Tibial nerve (tissue), 4 donors: Measurements from ENCODE around the gene CTNNA3. TPM values are rescaled to one million over a fixed set of nuclear protein-coding genes. Genes with fewer than 3 reads are reported as not detected.

Experiments used
- DNase-seq, 2 donors: peaks; one replicate each; pipeline ENCODE4 v3.0.0-alpha.2; 2019; ENCODE audit warnings: low spot score in 2 of 2
- H3K27ac ChIP-seq, 4 donors: fragments of 200-600 bp; sonication (generic) in 3 of 4; one replicate each; pipeline ENCODE4 v1.5.1; 2017 to 2019; ENCODE audit warnings: mild to moderate bottlenecking in 1 of 4
- H3K27me3 ChIP-seq, 2 donors: fragments of 200-600 bp; sonication (generic) in 1 of 2; one replicate each; pipeline versions ENCODE4 v1.5.1 to v1.6.0; 2017 to 2019
- H3K36me3 ChIP-seq, 3 donors: fragments of 200-600 bp; sonication (generic); one replicate each; pipeline ENCODE4 v1.5.1; 2018 to 2019
- H3K4me1 ChIP-seq, 4 donors: fragments of 200-600 bp; sonication (generic) in 3 of 4; one replicate each; pipeline ENCODE4 v1.5.1; 2017 to 2019
- H3K4me3 ChIP-seq, 4 donors: fragments of 200-600 bp; sonication (generic) in 3 of 4; one replicate each; pipeline ENCODE4 v1.5.1; 2017 to 2019; ENCODE audit warnings: mild to moderate bottlenecking in 1 of 4, moderate library complexity in 1 of 4
- H3K9me3 ChIP-seq, 4 donors: fragments of 200-600 bp; sonication (generic) in 3 of 4; one replicate each; pipeline ENCODE4 v1.5.1; 2017 to 2019
- CTCF ChIP-seq, 5 experiments: fragments of 200-600 bp in 3 of 5; fragments of 450-650 bp in 2 of 5; sonication (generic) in 3 of 5; IDR thresholded peaks; one replicate each; pipeline ENCODE4 v1.5.1; 2016 to 2019; ENCODE audit warnings: antibody characterized with exemption in 5 of 5, mild to moderate bottlenecking in 3 of 5, moderate library complexity in 2 of 5
- EP300 ChIP-seq, 2 donors: sonication (generic); formaldehyde crosslinking; IDR thresholded peaks; one replicate each; pipeline ENCODE4 v1.6.1; 2017; ENCODE audit warnings: antibody characterized with exemption in 2 of 2, mild to moderate bottlenecking in 1 of 2
- POLR2A ChIP-seq, 2 donors: fragments of 450-650 bp; IDR thresholded peaks; one replicate each; pipeline ENCODE4 v1.6.1; 2017; ENCODE audit warnings: antibody characterized with exemption in 2 of 2, mild to moderate bottlenecking in 2 of 2, moderate library complexity in 2 of 2
- WGBS, 2 donors: methylation state at CpG; one replicate each; pipeline ENCODE4 v1.1.5; 2018; 5-methylcytosine and 5-hydroxymethylcytosine counted together
- small RNA-seq: library from RNA; depleted of rRNA; stranded (forward); fragments of <200 nt; gene quantifications from one replicate; pipeline ENCODE3, GENCODE V24; 2016
- total RNA-seq, 4 donors: library from RNA; depleted of rRNA; stranded (reverse); fragments of >200 nt; gene quantifications; one replicate each; pipeline ENCODE4 v1.1.0, GENCODE V29; 2016

Gene CTNNA3
- total RNA-seq, 4 donors from 2014 or later = 15.9 to 36.1 (median 23.1) TPM

DNA sequence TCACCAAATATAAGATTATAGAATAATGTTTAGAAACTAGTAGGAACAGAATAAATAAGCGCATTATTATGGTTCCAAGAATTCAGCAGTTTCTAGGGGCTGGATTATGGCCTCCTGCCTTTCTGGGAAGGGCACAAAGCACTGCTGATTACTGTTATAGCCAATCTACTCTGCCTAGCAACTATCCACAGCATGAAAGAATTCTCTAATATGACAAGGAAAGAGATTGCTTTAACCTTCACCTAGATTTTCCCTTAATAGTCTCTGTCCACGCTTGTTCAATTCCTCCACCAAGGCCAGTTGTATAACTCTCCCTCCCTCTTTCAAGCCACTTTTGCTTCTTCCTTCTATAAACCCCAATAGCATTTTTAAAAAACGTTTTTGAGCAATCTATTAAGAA, 1803.7 kb downstream of the CTNNA3 start:
- Histone ChIP-seq H3K27ac (no peak overlapping the region), H3K4me3 (no peak overlapping the region), H3K27me3 (no peaks in the 10 kb centered on the region), H3K36me3 (no peaks in the 10 kb centered on the region), H3K9me3 (no peaks in the 10 kb centered on the region), H3K4me1 (no peaks in the 10 kb centered on the region)
- DNase-seq = no peak
- no peak for TF ChIP-seq EP300 (IDR thresholded peaks at IDR 0.05)
- no peak for TF ChIP-seq POLR2A (IDR thresholded peaks at IDR 0.05)
- TF ChIP-seq CTCF (IDR thresholded peaks at IDR 0.05) = no peak
- WGBS, 2 donors = 71 to 75% methylated on average over 3 of the region's 3 CpGs

DNA sequence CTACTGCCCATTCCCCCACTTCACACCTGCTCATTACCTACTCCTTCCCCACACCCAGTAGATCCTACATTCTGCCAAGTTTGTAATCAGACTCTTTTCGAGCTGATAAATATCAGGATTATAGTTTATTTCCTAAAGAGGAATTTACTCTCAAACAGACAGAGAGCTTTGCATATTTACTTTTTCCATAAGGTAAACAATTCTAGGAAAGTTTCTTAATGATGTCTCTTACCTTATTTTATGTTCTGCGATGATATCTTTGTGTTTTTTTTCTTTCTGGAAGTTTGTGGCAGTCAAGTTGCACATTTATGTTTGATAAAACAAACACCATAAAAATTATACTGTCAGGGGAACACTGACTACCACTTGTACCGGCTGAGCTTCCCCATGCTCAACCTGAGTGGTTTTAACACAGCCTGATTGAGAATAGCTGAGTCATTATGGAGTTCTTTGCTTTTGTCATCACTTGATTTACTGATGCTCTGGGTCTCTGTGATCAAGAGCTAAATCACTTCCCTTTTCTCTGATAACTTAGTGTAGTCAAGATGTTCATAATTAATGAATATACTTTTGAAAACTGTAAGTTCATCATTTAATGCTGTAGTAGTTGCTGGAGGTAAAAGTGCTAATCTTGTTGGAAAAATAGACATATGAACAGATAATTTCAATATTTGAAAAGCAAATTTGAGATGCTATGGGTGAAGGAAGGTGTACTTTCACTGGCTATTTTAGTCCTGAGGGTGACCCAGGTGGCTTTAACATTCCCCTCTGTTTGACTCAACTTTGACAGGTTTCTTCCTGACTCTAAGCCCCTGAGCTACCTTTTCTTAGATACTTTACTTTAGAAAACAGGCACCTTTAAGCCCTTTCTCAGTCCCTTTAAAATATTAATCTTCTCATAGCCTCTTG, 1804.7 kb downstream of the CTNNA3 start:
- H3K4me1 ChIP-seq = no peaks in the 10 kb centered on the region
- DNase-seq = no peak
- no peaks in the 10 kb centered on the region for H3K27me3 ChIP-seq
- no peak overlapping the region for H3K27ac ChIP-seq
- 62 to 64% methylated on average over 3 of the region's 3 CpGs for WGBS, 2 donors
- peaks cover 0 to 9% (median 0%) of the 10 kb centered on the region in 4 donors for H3K9me3 ChIP-seq
- H3K4me3 ChIP-seq = no peak overlapping the region
- TF ChIP-seq POLR2A (IDR thresholded peaks at IDR 0.05) (no peak), EP300 (IDR thresholded peaks at IDR 0.05) (no peak), CTCF (IDR thresholded peaks at IDR 0.05) (no peak)
- H3K36me3 ChIP-seq = no peaks in the 10 kb centered on the region

DNA sequence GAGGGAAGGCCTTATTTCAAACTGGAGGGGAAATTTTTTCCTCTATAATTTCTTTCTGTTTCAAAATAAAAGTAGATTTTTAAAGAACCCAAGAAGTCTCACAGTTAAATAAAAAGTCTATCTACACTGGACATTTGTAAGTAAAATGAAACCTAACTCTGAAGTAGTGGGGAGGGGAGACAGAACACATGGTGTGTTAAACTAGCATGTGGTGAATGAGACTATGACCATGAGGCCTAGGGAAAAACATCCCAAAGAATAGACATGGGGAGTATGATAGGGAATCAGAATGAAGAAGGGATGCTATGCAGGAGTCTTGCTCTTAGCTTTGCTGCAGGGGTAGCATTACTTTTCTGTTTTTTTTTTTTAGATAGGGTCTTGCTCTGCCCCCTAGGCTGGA, 1831.5 kb downstream of the CTNNA3 start:
- Histone ChIP-seq H3K4me1 (no peaks in the 10 kb centered on the region), H3K27me3 (no peaks in the 10 kb centered on the region), H3K9me3 (no peaks in the 10 kb centered on the region), H3K36me3 (no peaks in the 10 kb centered on the region), H3K4me3 (no peak overlapping the region), H3K27ac (no peak overlapping the region)
- no peak for TF ChIP-seq CTCF (IDR thresholded peaks at IDR 0.05)
- no peak for TF ChIP-seq EP300 (IDR thresholded peaks at IDR 0.05)
- no peak for TF ChIP-seq POLR2A (IDR thresholded peaks at IDR 0.05)
- DNase-seq = no peak

GRCh38 chr10:65864036-65864435, 1832.0 kb downstream of the CTNNA3 start:
- Histone ChIP-seq H3K36me3 (no peaks in the 10 kb centered on the region), H3K27me3 (no peaks in the 10 kb centered on the region), H3K4me1 (no peaks in the 10 kb centered on the region), H3K9me3 (no peaks in the 10 kb centered on the region), H3K27ac (no peak overlapping the region), H3K4me3 (no peak overlapping the region)
- DNase-seq = no peak
- TF ChIP-seq CTCF (IDR thresholded peaks at IDR 0.05) = no peak
- TF ChIP-seq EP300 (IDR thresholded peaks at IDR 0.05) = no peak
- no peak for TF ChIP-seq POLR2A (IDR thresholded peaks at IDR 0.05)

Small RNAs within 50 kb of the gene (small RNA-seq; reads per million reads assigned to genes)
- not detected for gene AL607023.1
- gene MIR7151 = not detected

Other genes with a start within 250 kb of the CTNNA3 start
- gene DNAJC12, start 142.0 kb upstream of the CTNNA3 start, total RNA-seq = 1 to 10 TPM; 1.2 to 5.4 (median 3.3) TPM
- 10 to 100 TPM; 23.4 to 42.8 (median 35.3) TPM for gene SIRT1, start 188.5 kb upstream of the CTNNA3 start, total RNA-seq